T follicular helper cell (primary cell): Measurements from ENCODE around the gene CFAP97D1.
"Not testable (repeated sequence)": the region's sequence is repeated elsewhere in the genome, so short reads cannot be mapped to it uniquely, and the experiment has no call there.

Experiments
- DNase-seq: peaks from one replicate; pipeline ENCODE4 v3.0.0-alpha.2; 2020; ENCODE audit warnings: low read depth

The CFAP97D1 gene

DNA sequence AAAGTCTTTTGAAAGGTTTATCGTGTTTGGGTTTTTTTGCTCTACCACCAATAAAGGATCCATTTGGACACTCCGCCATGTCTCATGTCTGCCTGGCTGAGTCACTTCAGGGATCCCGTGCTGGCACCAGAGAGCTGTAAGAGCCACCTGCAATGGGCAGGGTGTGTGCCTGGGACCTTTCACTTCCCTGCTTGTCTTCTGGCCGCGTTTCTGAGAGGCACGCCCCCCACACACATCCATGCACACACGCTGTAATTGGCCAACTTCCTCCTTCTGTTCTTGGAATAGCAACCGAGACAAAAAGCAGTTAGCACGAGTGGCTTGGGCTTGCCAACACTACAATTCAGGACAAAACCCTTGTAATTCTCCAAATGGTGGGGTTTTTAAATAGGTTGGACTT, 11.9 kb upstream of the CFAP97D1 start:
- no peak for DNase-seq

- DNase-seq: no peak
Observed at GRCh38 chr17:43768943-43769342, 11.3 kb upstream of the CFAP97D1 start.

GRCh38 chr17:43769426-43769825, 10.8 kb upstream of the CFAP97D1 start:
- DNase-seq: no peak

- DNase-seq: no peak
Observed at GRCh38 chr17:43769859-43770258, 10.4 kb upstream of the CFAP97D1 start.

GRCh38 chr17:43770957-43771356, 9.3 kb upstream of the CFAP97D1 start:
- no peak for DNase-seq

GRCh38 chr17:43771463-43771862, 8.8 kb upstream of the CFAP97D1 start:
- no peak for DNase-seq

- no peak for DNase-seq
Observed at GRCh38 chr17:43772877-43773648, 7.2 kb upstream of the CFAP97D1 start.

DNA sequence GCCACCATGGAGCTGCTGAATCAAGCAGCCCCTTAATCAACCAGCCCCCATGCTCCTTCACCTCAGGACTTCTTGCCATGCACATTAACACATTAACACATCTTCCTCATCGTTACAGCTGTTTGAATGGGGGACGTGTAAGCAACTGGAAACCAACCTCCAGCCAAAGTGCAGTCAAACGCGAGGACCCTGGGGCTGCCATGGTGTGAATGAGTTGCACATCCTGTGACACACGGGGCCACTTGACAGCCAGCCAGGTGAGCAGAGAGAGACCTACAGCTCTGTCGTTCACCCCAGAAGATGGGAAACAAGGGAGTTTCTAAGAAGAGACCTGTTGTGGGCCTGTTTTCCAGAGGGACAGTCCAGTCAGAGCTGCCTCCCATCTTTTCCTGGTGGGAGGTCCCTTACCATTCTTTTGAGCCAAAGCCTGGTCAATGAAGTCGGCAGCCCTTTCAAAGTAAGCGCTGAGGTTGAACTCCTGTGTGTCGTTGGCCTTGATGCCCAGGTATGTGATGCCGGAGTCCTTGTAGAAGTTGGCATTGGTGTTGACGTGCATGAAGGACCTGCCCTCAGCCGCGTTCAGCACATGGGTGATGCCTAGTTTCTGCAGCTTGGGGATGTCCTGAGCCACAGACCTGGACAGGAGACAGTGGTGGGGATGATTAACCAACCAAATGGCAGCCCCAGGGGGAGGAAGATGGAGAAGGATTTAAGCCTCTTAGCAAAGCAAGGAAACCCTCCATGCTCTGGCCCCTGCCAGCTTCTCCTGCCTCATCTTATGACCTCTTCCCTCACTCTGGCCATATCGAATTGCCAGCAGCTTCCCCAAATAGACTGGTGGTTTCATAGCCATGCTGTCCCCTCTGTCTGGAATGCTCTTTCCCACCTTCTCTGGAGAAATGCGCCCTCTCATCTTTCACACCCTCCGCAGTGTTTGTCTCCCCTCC, 5.7 kb upstream of the CFAP97D1 start:
- no peak for DNase-seq

GRCh38 chr17:43778337-43779144, 1.7 kb upstream of the CFAP97D1 start, which contains the start of gene DUSP3:
TSS of gene DUSP3 (minus strand) at chr17:43778977. CDS start at chr17:43778924, 53 bp downstream.
- DNase-seq: peak; percentile 62

DNA sequence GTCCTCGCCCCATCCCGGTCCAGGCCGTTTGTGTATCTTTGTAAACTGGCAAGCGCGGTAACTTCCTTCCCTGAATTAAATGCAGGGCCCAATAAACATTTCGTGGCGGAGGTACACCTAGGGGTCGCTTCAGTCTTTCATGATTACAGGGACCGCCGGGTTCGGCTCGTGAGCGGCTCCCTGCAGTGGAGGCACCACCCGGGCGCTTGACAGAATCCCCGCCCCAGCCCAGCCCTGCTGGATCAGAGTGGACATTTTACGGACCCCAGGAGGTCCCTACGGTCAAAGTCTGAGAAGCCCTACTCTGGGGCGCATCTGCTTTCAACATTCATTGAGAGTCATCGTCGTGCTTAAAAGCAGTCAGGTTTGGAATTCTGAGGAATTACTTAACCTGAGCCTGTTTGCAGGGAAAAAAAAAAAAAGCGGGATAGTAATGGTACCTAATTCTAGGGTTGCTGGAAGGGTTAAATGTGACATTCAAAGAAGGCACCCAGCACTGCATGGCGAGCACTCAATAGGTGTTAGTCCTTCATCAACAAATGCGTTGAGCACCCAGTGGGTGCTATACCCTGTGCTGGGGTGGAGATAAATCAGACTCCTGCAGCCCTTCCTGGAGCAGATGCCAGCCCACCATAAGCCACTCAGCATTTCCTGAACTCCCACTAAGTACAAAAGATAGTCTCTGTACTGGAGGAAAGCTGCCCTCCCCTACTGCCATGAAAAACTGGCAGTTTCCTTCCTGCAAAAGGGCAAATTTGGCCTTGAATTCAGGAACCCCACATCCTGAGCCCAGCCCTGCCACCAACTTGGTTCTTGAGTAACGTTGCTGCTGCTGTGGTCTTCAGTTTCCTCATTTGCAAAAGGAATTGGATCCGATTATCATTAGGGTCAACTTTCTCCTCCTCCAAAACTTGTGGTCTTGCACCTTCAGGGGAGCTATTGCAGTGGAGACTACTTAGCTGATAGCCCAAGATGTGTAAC, 800 bp upstream of the CFAP97D1 start:
- no peak for DNase-seq

DNA sequence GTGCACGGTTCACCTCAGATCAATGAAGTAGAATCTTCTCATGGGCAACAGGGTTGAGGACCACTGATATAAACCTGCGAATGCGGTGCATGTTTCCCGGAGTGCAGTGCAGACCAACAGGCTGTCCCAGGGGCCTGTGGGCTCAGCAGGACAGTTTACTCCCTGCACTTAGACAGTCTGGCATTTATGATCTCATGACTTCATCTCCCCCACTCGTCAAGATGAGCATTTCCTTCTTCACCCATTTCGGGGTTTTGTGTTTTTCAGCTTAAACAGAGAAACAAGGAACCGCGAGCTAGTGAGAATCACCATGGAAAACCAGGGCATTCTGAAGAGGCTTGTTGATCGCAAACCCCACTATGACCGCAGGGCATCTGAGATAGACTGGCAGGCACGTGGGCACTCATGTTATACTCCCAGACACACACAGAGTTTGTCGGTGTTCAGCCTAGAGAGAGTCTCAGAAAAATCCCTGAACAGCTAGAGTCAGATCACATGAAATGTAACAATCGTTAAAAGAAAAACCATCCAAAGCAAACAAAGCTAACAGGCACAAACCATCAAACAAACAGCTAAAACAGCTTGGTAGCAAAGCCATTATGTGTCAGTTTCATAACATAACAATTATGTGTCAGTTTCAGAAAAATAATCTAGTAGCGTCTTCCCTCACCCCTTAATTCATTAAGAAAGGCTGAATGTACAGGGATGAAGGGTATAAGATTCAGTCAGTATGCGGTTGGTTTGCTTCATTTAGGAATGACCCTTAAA, 2.9 kb downstream of the CFAP97D1 start:
- DNase-seq: no peak

- no peak for DNase-seq
Observed at GRCh38 chr17:43784068-43784467, 3.8 kb downstream of the CFAP97D1 start.

- DNase-seq: no peak
Observed at GRCh38 chr17:43784628-43785101, 4.4 kb downstream of the CFAP97D1 start.

DNA sequence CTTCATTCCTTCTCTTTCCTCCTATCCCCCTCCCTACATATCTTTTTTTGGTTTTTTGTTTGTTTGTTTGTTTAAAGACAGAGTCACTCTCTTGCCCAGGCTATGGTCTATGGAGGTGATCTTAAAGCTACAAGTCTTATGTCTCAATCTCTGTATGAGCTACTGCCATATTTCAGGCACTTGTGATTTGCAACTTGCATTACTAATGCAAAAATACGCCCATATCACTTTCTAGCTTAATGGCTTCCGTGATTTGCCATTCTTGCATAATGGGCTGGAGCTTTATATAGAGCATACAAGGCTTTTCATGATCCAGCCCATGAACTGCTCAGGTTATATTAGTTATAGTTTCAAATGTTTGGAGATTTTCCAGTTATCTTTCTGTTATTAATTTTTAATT, 7.5 kb downstream of the CFAP97D1 start:
- DNase-seq: no peak

DNA sequence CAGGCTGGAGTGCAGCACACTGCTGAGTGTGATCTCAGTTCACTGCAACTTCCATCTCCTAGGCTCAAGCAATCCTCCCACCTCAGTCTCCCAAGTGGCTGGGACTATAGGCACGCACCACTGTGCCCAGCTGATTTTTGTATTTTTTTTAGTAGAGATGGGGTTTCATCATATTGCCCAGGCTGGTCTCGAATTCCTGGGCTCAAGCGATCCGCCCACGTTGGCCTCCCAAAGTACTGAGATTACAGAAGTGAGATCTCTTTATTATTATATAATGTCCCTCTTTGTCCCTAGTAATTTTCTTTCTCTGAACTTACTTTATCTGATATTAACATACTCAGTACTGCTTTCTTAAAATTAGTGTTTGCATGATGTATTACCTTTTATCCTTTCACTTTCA, 8.3 kb downstream of the CFAP97D1 start:
- no peak for DNase-seq

DNA sequence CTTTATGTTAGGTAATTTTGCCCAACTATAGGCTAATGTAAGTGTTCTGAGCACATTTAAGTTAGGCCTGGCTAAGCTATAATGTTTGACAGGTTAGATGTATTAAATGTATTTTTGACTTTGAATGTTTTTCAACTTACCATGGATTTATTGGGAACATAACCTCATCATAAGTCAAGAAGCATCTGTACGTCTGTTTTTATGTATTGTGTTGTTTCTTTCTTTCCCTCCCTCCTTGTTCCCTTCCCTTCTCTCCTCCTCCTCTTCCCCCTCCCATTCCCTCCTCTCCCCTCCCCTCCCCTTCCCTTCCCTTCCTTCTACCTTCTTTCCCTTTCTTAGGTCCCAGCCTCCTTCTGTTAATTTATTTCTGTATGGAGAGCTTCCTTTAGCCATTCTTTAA, 9.2 kb downstream of the CFAP97D1 start:
- DNase-seq: no peak

DNA sequence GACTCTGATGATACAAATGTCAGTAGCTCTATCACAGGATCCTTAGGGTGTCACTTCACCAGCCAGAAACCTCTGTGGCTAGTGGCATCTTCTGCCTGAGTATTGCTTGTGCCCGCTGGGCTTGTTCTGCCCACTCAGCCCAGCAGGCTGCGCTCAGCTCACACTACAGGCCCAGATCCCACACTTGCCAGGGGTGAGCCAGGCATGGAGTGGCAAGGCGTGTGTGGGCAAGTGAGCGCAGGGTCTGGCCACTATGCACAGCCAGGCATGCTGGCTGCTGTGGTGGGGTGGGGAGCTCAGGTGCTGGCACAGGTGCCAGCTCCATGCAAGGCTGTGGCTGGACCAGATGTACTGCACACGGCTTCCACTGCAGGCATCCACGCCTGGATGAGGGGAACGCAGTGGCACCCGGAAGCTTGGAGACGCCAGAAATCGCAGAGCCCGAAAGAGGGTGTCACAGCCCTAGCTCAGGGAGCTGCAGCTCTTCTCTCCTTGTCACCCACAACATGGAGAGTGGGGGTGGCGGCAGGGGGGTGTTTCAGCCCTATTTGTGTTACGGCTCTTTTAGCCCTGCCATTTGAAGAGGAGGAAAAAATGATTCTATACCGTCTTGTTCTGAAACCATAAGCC, 10.2 kb downstream of the CFAP97D1 start:
- DNase-seq: no peak

DNA sequence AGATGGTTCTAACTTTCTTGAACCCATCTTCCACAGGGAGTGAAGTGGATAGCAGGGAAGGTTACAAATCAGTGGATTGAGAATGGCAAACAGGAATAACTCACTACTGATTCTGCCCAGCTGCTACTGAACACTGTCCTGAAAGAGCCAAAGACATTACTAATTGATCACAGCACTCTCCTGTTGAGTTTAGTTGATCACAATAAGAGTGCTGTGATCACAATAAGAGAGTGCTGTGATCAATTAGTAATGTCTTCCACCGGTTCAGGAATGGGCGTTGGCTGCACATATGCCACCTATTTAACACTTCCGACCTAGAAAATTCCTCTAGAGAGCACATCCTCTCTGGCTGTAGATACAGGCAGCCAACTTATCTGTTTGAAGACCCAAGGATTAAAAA, 11.4 kb downstream of the CFAP97D1 start:
- no peak for DNase-seq

- not testable (repeated sequence) for DNase-seq
Observed at GRCh38 chr17:43792668-43793067, 12.4 kb downstream of the CFAP97D1 start.
